Measurements from ENCODE around the gene CLPTM1.
"Not testable (repeated sequence)": the region's sequence is repeated elsewhere in the genome, so short reads cannot be mapped to it uniquely, and the experiment has no call there.

The CLPTM1 gene

GRCh38 chr19:44912854-44913253 lies 42.3 kb upstream of the CLPTM1 start:
- Histone ChIP-seq H3K36me3 (ENCODE audit: low read length) (no peaks in the 10 kb centered on the region), H3K9ac (ENCODE audit: low read length) (no peak overlapping the region), H3K27ac (ENCODE audit: low read depth, low read length) (no peak overlapping the region), H3K4me2 (ENCODE audit: low read depth, low read length, poor library complexity, severe bottlenecking) (no peak overlapping the region), H3K27me3 (ENCODE audit: low read length) (no peaks in the 10 kb centered on the region), H3K4me3 (ENCODE audit: insufficient read depth, low read length, poor library complexity, severe bottlenecking) (no peak overlapping the region), H3F3A (ENCODE audit: insufficient read depth) (no peaks in the 10 kb centered on the region), H2AFZ (ENCODE audit: low read depth, low read length, severe bottlenecking) (no peak overlapping the region), H3K9me3 (ENCODE audit: insufficient read depth, low read length) (no peaks in the 10 kb centered on the region), H4K20me1 (ENCODE audit: low read depth, low read length) (no peaks in the 10 kb centered on the region), H3K9me2 (replicated peaks; ENCODE audit: insufficient read depth, low read length) (no peaks in the 10 kb centered on the region), H3K79me2 (ENCODE audit: insufficient read depth, low read length) (no peaks in the 10 kb centered on the region)
- TF ChIP-seq EZH2phosphoT487 (conservative IDR thresholded peaks at IDR 0.05; ENCODE audit: low read length) (no peak), CTCF (IDR thresholded peaks at IDR 0.05; ENCODE audit: insufficient read depth, low read length, poor library complexity, severe bottlenecking) (no peak)

GRCh38 chr19:44913512-44914432 lies 41.4 kb upstream of the CLPTM1 start:
- peak overlapping the region; percentile 98 for H2AFZ ChIP-seq (ENCODE audit: low read depth, low read length, severe bottlenecking)
- not testable (repeated sequence) for H3K27ac ChIP-seq (ENCODE audit: low read depth, low read length); H3K4me3 ChIP-seq (ENCODE audit: insufficient read depth, low read length, poor library complexity, severe bottlenecking)

GRCh38 chr19:44914433-44915206 lies 40.6 kb upstream of the CLPTM1 start, which contains the start of gene APOC1:
Gene APOC1 (plus strand): TSS chr19:44914608. CDS start chr19:44914892, 284 bp downstream.
- H3K36me3 ChIP-seq (ENCODE audit: low read length); H3K27me3 ChIP-seq (ENCODE audit: low read length); H3K27ac ChIP-seq (ENCODE audit: low read depth, low read length); H3K9me3 ChIP-seq (ENCODE audit: insufficient read depth, low read length); H4K20me1 ChIP-seq (ENCODE audit: low read depth, low read length); H3K9me2 ChIP-seq (replicated peaks; ENCODE audit: insufficient read depth, low read length); H3F3A ChIP-seq (ENCODE audit: insufficient read depth); H3K79me2 ChIP-seq (ENCODE audit: insufficient read depth, low read length): not testable (repeated sequence)
- peak within 1 kb of the TSS; percentile 98 for H2AFZ ChIP-seq (ENCODE audit: low read depth, low read length, severe bottlenecking)
- peak within 1 kb of the TSS; percentile 45 for H3K4me3 ChIP-seq (ENCODE audit: insufficient read depth, low read length, poor library complexity, severe bottlenecking)
- H3K9ac ChIP-seq (ENCODE audit: low read length), result peak within 1 kb of the TSS; percentile 59
- H3K4me2 ChIP-seq (ENCODE audit: low read depth, low read length, poor library complexity, severe bottlenecking), result peak within 1 kb of the TSS; percentile 61

More at GRCh38 chr19:44913512-44914432, 41.4 kb upstream of the CLPTM1 start:
- H3F3A ChIP-seq (ENCODE audit: insufficient read depth); H3K9me3 ChIP-seq (ENCODE audit: insufficient read depth, low read length); H3K9ac ChIP-seq (ENCODE audit: low read length); H3K9me2 ChIP-seq (replicated peaks; ENCODE audit: insufficient read depth, low read length); H3K79me2 ChIP-seq (ENCODE audit: insufficient read depth, low read length); H4K20me1 ChIP-seq (ENCODE audit: low read depth, low read length); H3K27me3 ChIP-seq (ENCODE audit: low read length); H3K36me3 ChIP-seq (ENCODE audit: low read length): not testable (repeated sequence)
- H3K4me2 ChIP-seq (ENCODE audit: low read depth, low read length, poor library complexity, severe bottlenecking), result peak overlapping the region; percentile 61

GRCh38 chr19:44924243-44924725 lies 30.9 kb upstream of the CLPTM1 start:
- H3F3A ChIP-seq (ENCODE audit: insufficient read depth), result no peaks in the 10 kb centered on the region
- no peak overlapping the region for H2AFZ ChIP-seq (ENCODE audit: low read depth, low read length, severe bottlenecking)
- no peaks in the 10 kb centered on the region for H3K9me2 ChIP-seq (replicated peaks; ENCODE audit: insufficient read depth, low read length)
- H3K27me3 ChIP-seq (ENCODE audit: low read length), result no peaks in the 10 kb centered on the region
- no peaks in the 10 kb centered on the region for H3K79me2 ChIP-seq (ENCODE audit: insufficient read depth, low read length)
- TF ChIP-seq CTCF (IDR thresholded peaks at IDR 0.05; ENCODE audit: insufficient read depth, low read length, poor library complexity, severe bottlenecking), result no peak
- TF ChIP-seq EZH2phosphoT487 (conservative IDR thresholded peaks at IDR 0.05; ENCODE audit: low read length), result no peak
- no peaks in the 10 kb centered on the region for H3K9me3 ChIP-seq (ENCODE audit: insufficient read depth, low read length)
- H4K20me1 ChIP-seq (ENCODE audit: low read depth, low read length), result no peaks in the 10 kb centered on the region
- no peak overlapping the region for H3K27ac ChIP-seq (ENCODE audit: low read depth, low read length)
- no peak overlapping the region for H3K4me2 ChIP-seq (ENCODE audit: low read depth, low read length, poor library complexity, severe bottlenecking)
- no peaks in the 10 kb centered on the region for H3K36me3 ChIP-seq (ENCODE audit: low read length)
- no peak overlapping the region for H3K9ac ChIP-seq (ENCODE audit: low read length)
- H3K4me3 ChIP-seq (ENCODE audit: insufficient read depth, low read length, poor library complexity, severe bottlenecking), result no peak overlapping the region

Data from SU-DHL-6 (cell line).